Activated CD4-positive, alpha-beta T cell treated with anti-CD3 and anti-CD28 coated beads, Interleukin-10, Interleukin-2, amounts not matched to agents 100 ng/mL and 50 ng/mL, durations not matched to agents 16 hours and 8 hours (primary cell): Measurements from ENCODE around the gene RPS3.

Experiments
- DNase-seq: peaks from one replicate; pipeline ENCODE4 v3.0.0-alpha.2; 2020

Gene RPS3

GRCh38 chr11:75420224-75421034 lies 21.1 kb downstream of the RPS3 start:
- no peak for DNase-seq

- DNase-seq: no peak
Measured at GRCh38 chr11:75421035-75421602, 21.8 kb downstream of the RPS3 start.

- no peak for DNase-seq
Measured at GRCh38 chr11:75421902-75422247, 22.6 kb downstream of the RPS3 start.

- no peak for DNase-seq
Measured at GRCh38 chr11:75422248-75423231, 23.2 kb downstream of the RPS3 start.

- no peak for DNase-seq
Measured at GRCh38 chr11:75423721-75424120, 24.4 kb downstream of the RPS3 start.

GRCh38 chr11:75424396-75424795 lies 25.1 kb downstream of the RPS3 start:
- DNase-seq: no peak

GRCh38 chr11:75425422-75425821 lies 26.1 kb downstream of the RPS3 start:
- DNase-seq: no peak

GRCh38 chr11:75426720-75427086 lies 27.4 kb downstream of the RPS3 start:
- no peak for DNase-seq

- no peak for DNase-seq
Measured at GRCh38 chr11:75427181-75427580, 27.9 kb downstream of the RPS3 start.

- DNase-seq: peak; percentile 45
Measured at GRCh38 chr11:75428281-75428724, 29.0 kb downstream of the RPS3 start.

GRCh38 chr11:75428989-75429640 lies 29.8 kb downstream of the RPS3 start:
- DNase-seq: no peak

GRCh38 chr11:75429641-75429901 lies 30.3 kb downstream of the RPS3 start:
- DNase-seq: no peak

- peak; percentile 65 for DNase-seq
Measured at GRCh38 chr11:75429902-75430713, 30.8 kb downstream of the RPS3 start.

- no peak for DNase-seq
Measured at GRCh38 chr11:75430714-75431532, 31.6 kb downstream of the RPS3 start.

GRCh38 chr11:75431533-75432525 lies 32.5 kb downstream of the RPS3 start:
- DNase-seq: no peak

GRCh38 chr11:75432911-75433321 lies 33.6 kb downstream of the RPS3 start, which contains the start of gene KLHL35:
KLHL35 (minus strand) TSS chr11:75433203; CDS start chr11:75430629, 2,574 bp downstream.
- no peak for DNase-seq

GRCh38 chr11:75433443-75433842 lies 34.1 kb downstream of the RPS3 start:
- DNase-seq: no peak

GRCh38 chr11:75434051-75434450 lies 34.7 kb downstream of the RPS3 start:
- DNase-seq: no peak

GRCh38 chr11:75434886-75435570 lies 35.7 kb downstream of the RPS3 start:
- no peak for DNase-seq
